ENCODE measurements around the gene HGFAC.

- TF ChIP-seq CTCF (conservative IDR thresholded peaks at IDR 0.05) = no peak
- no peak for TF ChIP-seq EZH2 (IDR thresholded peaks at IDR 0.05; ENCODE audit: low read depth)
Measured at GRCh38 chr4:3464911-3465697, 23.3 kb downstream of the HGFAC start.

All from PC-9 (cell line).